Ectodermal cell (in vitro differentiated cells): Measurements from ENCODE around the gene KCNE1.
"Not testable (repeated sequence)": the region's sequence is repeated elsewhere in the genome, so short reads cannot be mapped to it uniquely, and the experiment has no call there.

ENCODE experiments used
- H3K27ac ChIP-seq: 2 replicates; pipeline ENCODE4 v1.7.0; 2013; ENCODE audit warnings: mild to moderate bottlenecking, low read depth, low read length; ENCODE audit not compliant: insufficient read depth, poor library complexity, severe bottlenecking
- H3K27me3 ChIP-seq: 2 replicates; pipeline ENCODE4 v1.7.0; 2013; ENCODE audit warnings: mild to moderate bottlenecking, low read length; ENCODE audit not compliant: insufficient read depth, control insufficient read depth, poor library complexity, severe bottlenecking
- H3K36me3 ChIP-seq: one replicate; pipeline ENCODE4 v1.7.0; 2013; ENCODE audit warnings: low read length; ENCODE audit not compliant: control insufficient read depth, insufficient read depth
- H3K4me1 ChIP-seq: one replicate; pipeline ENCODE4 v1.7.0; 2013; ENCODE audit warnings: low read length; ENCODE audit not compliant: control insufficient read depth, insufficient read depth
- H3K4me3 ChIP-seq: 2 replicates; pipeline ENCODE4 v1.7.0; 2013; ENCODE audit warnings: low read depth, low read length, control low read depth; ENCODE audit not compliant: insufficient read depth
- H3K9me3 ChIP-seq: 2 replicates; pipeline ENCODE4 v1.7.0; 2013; ENCODE audit warnings: mild to moderate bottlenecking, low read length, moderate library complexity; ENCODE audit not compliant: control insufficient read depth
- WGBS, 2 experiments: methylation state at CpG; one replicate each; pipeline ENCODE4 v1.1.7; 2013; ENCODE audit warnings: missing lambda C conversion rate in 2 of 2; 5-methylcytosine and 5-hydroxymethylcytosine counted together

KCNE1 gene

DNA sequence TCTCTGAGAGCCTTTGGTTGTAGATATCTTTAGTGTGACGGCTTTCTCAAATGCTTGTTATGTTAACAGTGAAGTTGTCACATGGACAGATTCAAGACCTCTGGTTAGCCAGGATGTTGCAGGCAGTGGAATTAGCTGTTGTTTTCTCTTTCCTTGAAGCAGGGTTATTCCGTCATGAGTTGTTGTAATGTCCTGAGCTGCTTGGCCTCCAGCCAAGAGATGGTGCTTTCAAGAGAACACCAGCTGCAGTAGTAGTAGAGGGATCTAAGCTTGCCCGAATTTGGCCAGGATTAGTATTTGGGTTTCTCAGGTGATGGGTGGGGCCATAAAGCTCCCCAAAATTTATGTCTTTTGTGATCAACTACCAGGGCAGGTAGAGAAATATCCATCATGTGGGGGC, 13.4 kb downstream of the KCNE1 start:
- no peaks in the 10 kb centered on the region for H3K27me3 ChIP-seq
- 92% methylated on average over 3 of the region's 3 CpGs for WGBS, 2 experiments
- no peaks in the 10 kb centered on the region for H3K9me3 ChIP-seq
- no peak overlapping the region for H3K4me3 ChIP-seq
- H3K4me1 ChIP-seq = no peaks in the 10 kb centered on the region
- H3K36me3 ChIP-seq = no peaks in the 10 kb centered on the region
- H3K27ac ChIP-seq = no peak overlapping the region

GRCh38 chr21:34483854-34484253, 28.2 kb downstream of the KCNE1 start:
- H3K27ac ChIP-seq, H3K36me3 ChIP-seq, H3K27me3 ChIP-seq, H3K4me1 ChIP-seq, H3K9me3 ChIP-seq, H3K4me3 ChIP-seq: not testable (repeated sequence)
- WGBS, 2 experiments = no CpG with 5 or more reads among the region's 5 CpGs

- H3K36me3 ChIP-seq, H3K27me3 ChIP-seq, H3K4me1 ChIP-seq, H3K4me3 ChIP-seq, H3K9me3 ChIP-seq, H3K27ac ChIP-seq: not testable (repeated sequence)
- no CpG with 5 or more reads among the region's 3 CpGs for WGBS, 2 experiments
Measured at GRCh38 chr21:34483435-34483834, 28.6 kb downstream of the KCNE1 start.

- H3K4me3 ChIP-seq, H3K27me3 ChIP-seq, H3K4me1 ChIP-seq, H3K36me3 ChIP-seq, H3K27ac ChIP-seq, H3K9me3 ChIP-seq: not testable (repeated sequence)
- no CpG with 5 or more reads among the region's 3 CpGs for WGBS, 2 experiments
Measured at GRCh38 chr21:34467333-34467732, 44.7 kb downstream of the KCNE1 start.

- not testable (repeated sequence) for H3K9me3 ChIP-seq, H3K27me3 ChIP-seq, H3K27ac ChIP-seq, H3K4me1 ChIP-seq, H3K36me3 ChIP-seq, H3K4me3 ChIP-seq
- no CpG with 5 or more reads among the region's 36 CpGs for WGBS, 2 experiments
Measured at GRCh38 chr21:34459426-34459825, 52.6 kb downstream of the KCNE1 start.

DNA sequence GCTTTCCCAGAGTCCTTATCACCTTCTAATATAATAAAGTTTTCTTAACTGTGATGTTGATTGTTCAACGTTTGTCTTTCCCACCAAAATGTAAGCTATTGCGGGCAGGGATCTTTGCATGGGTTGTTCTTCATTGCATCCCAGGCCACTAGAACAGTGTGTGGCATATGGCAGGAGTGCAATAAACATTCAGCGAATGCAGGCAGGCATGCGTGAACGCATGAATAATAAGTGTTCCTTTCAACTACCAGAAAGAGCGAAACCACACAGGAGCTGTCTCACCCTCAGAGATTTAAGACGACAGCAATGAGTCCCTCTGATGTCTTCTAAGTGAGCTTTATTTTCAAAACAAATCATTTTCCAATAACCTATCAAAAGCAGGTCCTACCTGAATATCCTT, 53.7 kb downstream of the KCNE1 start:
- not testable (repeated sequence) for H3K4me1 ChIP-seq, H3K4me3 ChIP-seq, H3K27ac ChIP-seq, H3K27me3 ChIP-seq, H3K9me3 ChIP-seq, H3K36me3 ChIP-seq
- no CpG with 5 or more reads among the region's 7 CpGs for WGBS, 2 experiments

GRCh38 chr21:34456180-34456579, 55.8 kb downstream of the KCNE1 start:
- H3K9me3 ChIP-seq, H3K4me1 ChIP-seq, H3K36me3 ChIP-seq, H3K27ac ChIP-seq, H3K27me3 ChIP-seq, H3K4me3 ChIP-seq: not testable (repeated sequence)
- no CpG with 5 or more reads among the region's 6 CpGs for WGBS, 2 experiments

- no CpG with 5 or more reads among the region's 10 CpGs for WGBS, 2 experiments
- H3K4me3 ChIP-seq, H3K36me3 ChIP-seq, H3K9me3 ChIP-seq, H3K4me1 ChIP-seq, H3K27ac ChIP-seq, H3K27me3 ChIP-seq: not testable (repeated sequence)
Measured at GRCh38 chr21:34455628-34456027, 56.4 kb downstream of the KCNE1 start.

- not testable (repeated sequence) for H3K36me3 ChIP-seq, H3K27me3 ChIP-seq, H3K9me3 ChIP-seq, H3K4me1 ChIP-seq, H3K27ac ChIP-seq, H3K4me3 ChIP-seq
- WGBS, 2 experiments = no CpG with 5 or more reads among the region's 8 CpGs
Measured at GRCh38 chr21:34447018-34447417, 65.0 kb downstream of the KCNE1 start.

DNA sequence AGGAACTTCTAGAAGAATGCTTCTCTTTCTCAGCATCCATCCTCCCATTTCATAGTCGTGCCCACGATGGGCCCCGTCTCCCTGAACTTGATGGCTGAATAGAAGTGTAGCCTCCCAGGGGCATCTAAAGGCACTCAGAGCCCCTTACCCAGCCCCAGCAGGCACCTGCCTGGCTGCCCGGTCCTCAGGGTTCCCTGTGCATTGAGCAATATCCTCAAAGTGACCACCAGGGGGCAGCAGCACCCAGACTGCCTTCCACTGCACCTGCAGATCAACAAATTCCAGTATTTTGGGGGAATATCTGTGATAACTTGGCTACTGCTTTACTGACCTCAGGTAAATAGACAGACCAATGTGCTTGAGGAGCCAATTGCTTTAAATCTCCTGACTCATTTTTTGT, 68.5 kb downstream of the KCNE1 start:
- H3K4me3 ChIP-seq, H3K27me3 ChIP-seq, H3K9me3 ChIP-seq, H3K36me3 ChIP-seq, H3K27ac ChIP-seq, H3K4me1 ChIP-seq: not testable (repeated sequence)
- no CpG with 5 or more reads among the region's 4 CpGs for WGBS, 2 experiments

DNA sequence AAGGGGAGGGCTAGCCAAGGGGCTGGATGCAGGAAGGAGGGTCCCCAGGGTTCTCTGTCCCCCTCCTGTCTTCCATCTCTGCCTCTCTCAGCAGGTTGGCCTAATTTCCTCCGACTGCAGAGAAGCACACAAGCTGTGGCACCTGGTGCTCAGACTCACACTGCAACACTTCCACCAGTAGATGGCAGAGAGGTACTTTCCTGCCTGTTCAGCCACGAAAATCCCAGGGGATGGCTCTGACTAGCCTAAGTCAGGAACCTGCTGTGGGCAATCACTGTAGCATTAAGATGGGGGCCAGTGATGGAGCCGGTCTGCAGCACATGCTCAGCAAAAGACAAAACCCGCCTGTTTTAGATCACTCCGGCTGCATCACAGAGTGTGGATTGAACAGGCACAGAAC, 82.3 kb downstream of the KCNE1 start:
- H3K4me3 ChIP-seq, H3K27ac ChIP-seq, H3K4me1 ChIP-seq, H3K27me3 ChIP-seq, H3K9me3 ChIP-seq, H3K36me3 ChIP-seq: not testable (repeated sequence)
- no CpG with 5 or more reads among the region's 5 CpGs for WGBS, 2 experiments
